OCI-LY3 (cell line): ENCODE data around the gene RXFP3.

Source experiments
- H2AFZ ChIP-seq: fragments of 200-600, 300-600 bp; shearing (Covaris generic); 2 replicates; pipeline ENCODE4 v1.6.0; 2014; ENCODE audit warnings: antibody characterized with exemption, low read depth, low read length
- H3K27ac ChIP-seq: fragments of 200-600, 300-600 bp; sonication (generic); 2 replicates; pipeline ENCODE4 v1.5.1; 2014; ENCODE audit warnings: mild to moderate bottlenecking, low read length, moderate library complexity, mixed read lengths
- H3K27me3 ChIP-seq: fragments of 200-600, 300-600 bp; sonication (generic); 2 replicates; pipeline ENCODE4 v1.6.1; 2014; ENCODE audit warnings: low read depth, low read length, mixed read lengths
- H3K36me3 ChIP-seq: fragments of 200-600, 300-600 bp; sonication (generic); replicated peaks from 2 replicates; pipeline ENCODE3; 2014; ENCODE audit warnings: low read depth, low read length, mixed read lengths
- H3K4me1 ChIP-seq: fragments of 300-600, 200-600 bp; sonication (generic); 2 replicates; pipeline ENCODE4 v1.6.1; 2014; ENCODE audit warnings: low read length, mixed read lengths
- H3K4me2 ChIP-seq: fragments of 200-600, 300-600 bp; sonication (generic); 2 replicates; pipeline ENCODE4 v1.6.1; 2014; ENCODE audit warnings: low read length, mixed read lengths
- H3K4me3 ChIP-seq: fragments of 300-600, 200-600 bp; sonication (generic); 2 replicates; pipeline ENCODE4 v1.5.1; 2014; ENCODE audit warnings: antibody characterized with exemption, mild to moderate bottlenecking, low read length, moderate library complexity
- H3K79me2 ChIP-seq: fragments of 300-600, 200-600 bp; shearing (Covaris generic); 2 replicates; pipeline ENCODE4 v1.6.1; 2014; ENCODE audit warnings: mild to moderate bottlenecking, low read length, mixed read lengths
- H3K9ac ChIP-seq: fragments of 300-600, 200-600 bp; shearing (Covaris generic); 2 replicates; pipeline ENCODE4 v1.6.0; 2014; ENCODE audit warnings: mild to moderate bottlenecking, low read length, moderate library complexity
- H3K9me3 ChIP-seq: fragments of 200-600, 300-600 bp; shearing (Covaris generic); 2 replicates; pipeline ENCODE4 v1.6.1; 2014; ENCODE audit warnings: low read length, mixed read lengths; ENCODE audit not compliant: insufficient read depth
- H4K20me1 ChIP-seq: fragments of 200-600, 300-600 bp; sonication (generic); 2 replicates; pipeline ENCODE4 v1.6.1; 2016; ENCODE audit warnings: low read length, mixed read lengths; ENCODE audit not compliant: insufficient read depth
- EZH2phosphoT487 ChIP-seq: fragments of 200-600 bp; shearing (Covaris generic); IDR thresholded peaks from 2 replicates; pipeline ENCODE4 v1.6.1; 2018; ENCODE audit warnings: antibody characterized with exemption, mixed run types, low read depth
- TF ChIP-seq, protein P1 (sequence below): fragments of 200-600, 300-600 bp; sonication (generic); IDR thresholded peaks from 2 replicates; pipeline ENCODE4 v1.5.1; 2014; ENCODE audit warnings: antibody characterized with exemption, low read length, low read depth

Gene RXFP3

DNA sequence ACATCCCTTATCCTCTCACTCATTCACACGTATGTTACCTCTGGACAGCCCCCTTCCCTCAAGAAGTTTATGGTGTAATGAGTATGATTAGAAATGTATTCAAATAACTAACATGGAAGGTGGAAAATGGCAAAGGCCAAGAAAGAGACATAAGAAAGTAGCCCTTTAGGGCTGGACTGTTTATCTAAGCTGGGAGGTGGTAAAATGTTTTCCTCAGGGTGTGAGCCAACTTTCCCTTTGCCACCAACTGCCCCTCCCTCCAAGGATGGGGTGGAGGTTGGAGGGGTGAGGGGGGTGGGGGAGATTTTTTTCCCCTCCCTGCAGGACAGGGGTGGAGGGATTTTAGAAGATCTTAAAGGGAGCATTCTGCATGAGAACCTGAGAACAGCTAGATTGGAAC, 40.1 kb downstream of the RXFP3 start:
- Histone ChIP-seq H3K4me1 (peaks cover 10% of the 10 kb centered on the region), H3K27me3 (no peaks in the 10 kb centered on the region), H3K79me2 (no peaks in the 10 kb centered on the region), H3K36me3 (no peaks in the 10 kb centered on the region), H3K9ac (no peak overlapping the region), H3K4me2 (no peak overlapping the region), H4K20me1 (no peaks in the 10 kb centered on the region), H3K9me3 (no peaks in the 10 kb centered on the region), H2AFZ (no peak overlapping the region), H3K4me3 (no peak overlapping the region), H3K27ac (no peak overlapping the region)
- no peak for TF ChIP-seq EZH2phosphoT487
- TF ChIP-seq, protein P1, sequence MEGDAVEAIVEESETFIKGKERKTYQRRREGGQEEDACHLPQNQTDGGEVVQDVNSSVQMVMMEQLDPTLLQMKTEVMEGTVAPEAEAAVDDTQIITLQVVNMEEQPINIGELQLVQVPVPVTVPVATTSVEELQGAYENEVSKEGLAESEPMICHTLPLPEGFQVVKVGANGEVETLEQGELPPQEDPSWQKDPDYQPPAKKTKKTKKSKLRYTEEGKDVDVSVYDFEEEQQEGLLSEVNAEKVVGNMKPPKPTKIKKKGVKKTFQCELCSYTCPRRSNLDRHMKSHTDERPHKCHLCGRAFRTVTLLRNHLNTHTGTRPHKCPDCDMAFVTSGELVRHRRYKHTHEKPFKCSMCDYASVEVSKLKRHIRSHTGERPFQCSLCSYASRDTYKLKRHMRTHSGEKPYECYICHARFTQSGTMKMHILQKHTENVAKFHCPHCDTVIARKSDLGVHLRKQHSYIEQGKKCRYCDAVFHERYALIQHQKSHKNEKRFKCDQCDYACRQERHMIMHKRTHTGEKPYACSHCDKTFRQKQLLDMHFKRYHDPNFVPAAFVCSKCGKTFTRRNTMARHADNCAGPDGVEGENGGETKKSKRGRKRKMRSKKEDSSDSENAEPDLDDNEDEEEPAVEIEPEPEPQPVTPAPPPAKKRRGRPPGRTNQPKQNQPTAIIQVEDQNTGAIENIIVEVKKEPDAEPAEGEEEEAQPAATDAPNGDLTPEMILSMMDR = no peak

DNA sequence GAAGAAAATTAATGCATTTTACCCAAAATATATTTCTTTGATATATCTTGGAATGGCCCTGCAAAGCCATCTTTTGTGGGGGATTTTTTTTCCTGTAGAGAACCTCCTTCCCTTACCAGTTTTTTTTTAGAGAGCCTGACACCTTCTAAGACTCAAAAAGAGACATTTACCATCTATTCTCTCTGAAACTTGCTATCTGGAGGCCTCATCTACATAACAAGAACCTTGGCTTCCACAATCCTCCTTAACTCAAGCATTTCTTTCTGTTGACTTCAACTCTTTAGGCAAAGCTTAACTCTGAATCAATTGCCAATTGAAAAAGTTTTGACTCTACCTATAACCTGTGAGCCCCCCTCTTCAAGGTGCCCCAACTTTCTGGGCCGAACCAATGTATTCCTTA, 42.1 kb downstream of the RXFP3 start:
- Histone ChIP-seq H3K9ac (no peak overlapping the region), H3K36me3 (no peaks in the 10 kb centered on the region), H3K79me2 (no peaks in the 10 kb centered on the region), H3K4me2 (no peak overlapping the region), H3K27me3 (no peaks in the 10 kb centered on the region), H3K4me1 (peaks cover 5% of the 10 kb centered on the region), H3K9me3 (no peaks in the 10 kb centered on the region), H3K4me3 (no peak overlapping the region), H3K27ac (no peak overlapping the region), H4K20me1 (no peaks in the 10 kb centered on the region), H2AFZ (no peak overlapping the region)
- no peak for TF ChIP-seq EZH2phosphoT487
- TF ChIP-seq, protein P1 = no peak

DNA sequence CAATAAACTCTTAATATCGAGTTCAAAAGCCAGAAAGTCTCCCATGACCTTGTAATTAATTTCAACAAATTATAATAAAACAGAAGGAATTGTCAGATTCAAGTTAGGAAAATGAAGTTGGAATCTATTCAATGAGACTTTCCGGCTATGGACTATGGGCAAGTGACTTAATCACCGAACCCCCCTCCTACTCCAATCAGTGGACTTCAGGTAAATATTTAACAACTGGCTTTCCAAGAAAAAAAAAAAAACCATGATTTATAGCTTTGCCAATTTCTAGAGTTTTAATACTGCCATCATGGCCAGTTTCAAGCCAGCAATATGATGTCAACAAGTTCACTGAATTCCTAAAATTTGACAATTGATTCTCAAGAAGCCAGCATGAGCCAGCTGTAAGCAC, 43.8 kb downstream of the RXFP3 start:
- Histone ChIP-seq H3K27me3 (no peaks in the 10 kb centered on the region), H4K20me1 (no peaks in the 10 kb centered on the region), H3K9me3 (no peaks in the 10 kb centered on the region), H3K9ac (no peak overlapping the region), H2AFZ (no peak overlapping the region), H3K27ac (no peak overlapping the region), H3K4me3 (no peak overlapping the region), H3K36me3 (no peaks in the 10 kb centered on the region), H3K4me1 (no peaks in the 10 kb centered on the region), H3K4me2 (no peak overlapping the region), H3K79me2 (no peaks in the 10 kb centered on the region)
- TF ChIP-seq, protein P1 = no peak
- TF ChIP-seq EZH2phosphoT487 = no peak

DNA sequence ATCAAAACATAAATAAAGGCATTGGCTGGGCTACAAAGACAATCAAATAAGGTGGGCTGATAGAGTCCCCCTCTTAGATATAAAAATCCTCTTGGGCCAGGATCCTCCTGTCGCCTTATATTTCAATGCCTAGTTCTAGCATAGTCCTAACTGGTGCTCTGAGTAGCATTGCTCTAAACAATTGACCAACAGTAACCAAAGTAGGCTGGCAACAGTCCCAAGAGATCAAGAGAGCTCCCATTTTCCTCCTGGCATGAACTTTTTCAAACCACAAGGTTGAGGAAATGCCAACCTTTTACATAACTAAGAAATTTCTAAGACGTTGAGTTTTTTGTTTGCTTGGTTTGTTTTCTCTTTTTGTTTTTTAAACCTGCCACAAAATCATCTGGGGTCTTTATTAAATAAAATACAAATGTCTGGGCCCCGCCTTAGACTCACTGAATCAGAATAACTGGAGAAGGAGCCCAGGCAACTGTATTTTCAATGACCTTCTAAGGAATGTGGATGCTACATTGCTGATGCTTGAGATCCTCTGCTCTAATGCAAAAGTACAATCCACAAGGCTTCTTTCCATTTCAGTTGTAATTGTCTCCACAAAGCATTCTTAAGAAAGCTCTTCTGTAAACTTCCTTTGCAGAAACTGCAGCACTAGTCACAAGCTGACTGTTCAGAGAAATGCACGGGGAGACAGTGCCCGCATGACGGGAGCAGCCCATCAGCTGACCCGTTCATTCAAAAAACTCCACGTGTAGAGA, 45.4 kb downstream of the RXFP3 start:
- Histone ChIP-seq H3K9me3 (no peaks in the 10 kb centered on the region), H3K9ac (no peak overlapping the region), H3K36me3 (no peaks in the 10 kb centered on the region), H3K4me1 (no peaks in the 10 kb centered on the region), H3K79me2 (no peaks in the 10 kb centered on the region), H3K27ac (no peak overlapping the region), H3K27me3 (no peaks in the 10 kb centered on the region), H2AFZ (no peak overlapping the region), H4K20me1 (no peaks in the 10 kb centered on the region), H3K4me2 (no peak overlapping the region), H3K4me3 (no peak overlapping the region)
- TF ChIP-seq, protein P1 = no peak
- TF ChIP-seq EZH2phosphoT487 = no peak
